ENCODE data around the gene ITSN2. TPM values are rescaled to one million over a fixed set of nuclear protein-coding genes. Genes with fewer than 3 reads are reported as not detected.
"Not testable (repeated sequence)": the region's sequence is repeated elsewhere in the genome, so short reads cannot be mapped to it uniquely, and the experiment has no call there.

Gene ITSN2
- total RNA-seq, 4 donors from 2014 or later, result 57.9 to 79.7 (median 63.4) TPM

GRCh38 chr2:24343225-24343882 lies 17.0 kb downstream of the ITSN2 start:
- ATAC-seq, result no peak
- 86 to 89% methylated on average over 1 of the region's 1 CpG for WGBS, 2 donors (ENCODE audit: low coverage in 1 of 2)
- Histone ChIP-seq H3K27me3 (no peaks in the 10 kb centered on the region), H3K4me1 (peaks cover 0 to 42% (median 4%) of the 10 kb centered on the region in 3 donors), H3K36me3 (no peaks in the 10 kb centered on the region), H3K4me3 (no peak overlapping the region), H3K9me3 (no peaks in the 10 kb centered on the region), H3K27ac (no peak overlapping the region)
- TF ChIP-seq, protein P1, sequence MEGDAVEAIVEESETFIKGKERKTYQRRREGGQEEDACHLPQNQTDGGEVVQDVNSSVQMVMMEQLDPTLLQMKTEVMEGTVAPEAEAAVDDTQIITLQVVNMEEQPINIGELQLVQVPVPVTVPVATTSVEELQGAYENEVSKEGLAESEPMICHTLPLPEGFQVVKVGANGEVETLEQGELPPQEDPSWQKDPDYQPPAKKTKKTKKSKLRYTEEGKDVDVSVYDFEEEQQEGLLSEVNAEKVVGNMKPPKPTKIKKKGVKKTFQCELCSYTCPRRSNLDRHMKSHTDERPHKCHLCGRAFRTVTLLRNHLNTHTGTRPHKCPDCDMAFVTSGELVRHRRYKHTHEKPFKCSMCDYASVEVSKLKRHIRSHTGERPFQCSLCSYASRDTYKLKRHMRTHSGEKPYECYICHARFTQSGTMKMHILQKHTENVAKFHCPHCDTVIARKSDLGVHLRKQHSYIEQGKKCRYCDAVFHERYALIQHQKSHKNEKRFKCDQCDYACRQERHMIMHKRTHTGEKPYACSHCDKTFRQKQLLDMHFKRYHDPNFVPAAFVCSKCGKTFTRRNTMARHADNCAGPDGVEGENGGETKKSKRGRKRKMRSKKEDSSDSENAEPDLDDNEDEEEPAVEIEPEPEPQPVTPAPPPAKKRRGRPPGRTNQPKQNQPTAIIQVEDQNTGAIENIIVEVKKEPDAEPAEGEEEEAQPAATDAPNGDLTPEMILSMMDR (IDR thresholded peaks at IDR 0.05), result no peak
- no peak for TF ChIP-seq POLR2A (IDR thresholded peaks at IDR 0.05)
- no peak for TF ChIP-seq POLR2AphosphoS5 (IDR thresholded peaks at IDR 0.05)
- TF ChIP-seq EP300 (IDR thresholded peaks at IDR 0.05), result no peak

GRCh38 chr2:24342110-24342910 lies 18.0 kb downstream of the ITSN2 start:
- WGBS, 2 donors (ENCODE audit: low coverage in 1 of 2), result 89 to 93% methylated on average over 7 to 9 of the region's 9 CpGs
- no peaks in the 10 kb centered on the region for H3K27me3 ChIP-seq
- ATAC-seq, result no peak

GRCh38 chr2:24339856-24340262 lies 20.5 kb downstream of the ITSN2 start:
- ATAC-seq, result no peak
- H3K4me1 ChIP-seq, result peaks cover 0 to 35% (median 4%) of the 10 kb centered on the region in 3 donors
- H3K4me3 ChIP-seq, result no peak overlapping the region
- no peaks in the 10 kb centered on the region for H3K9me3 ChIP-seq
- TF ChIP-seq EP300 (IDR thresholded peaks at IDR 0.05) (no peak), POLR2AphosphoS5 (IDR thresholded peaks at IDR 0.05) (no peak), POLR2A (IDR thresholded peaks at IDR 0.05) (no peak)
- TF ChIP-seq, protein P1 (IDR thresholded peaks at IDR 0.05), result no peak
- H3K36me3 ChIP-seq, result no peaks in the 10 kb centered on the region
- no peak overlapping the region for H3K27ac ChIP-seq
- H3K27me3 ChIP-seq, result no peaks in the 10 kb centered on the region
- WGBS, 2 donors (ENCODE audit: low coverage in 1 of 2), result 67 to 82% methylated on average over 1 to 2 of the region's 6 CpGs

More at GRCh38 chr2:24342110-24342910, 18.0 kb downstream of the ITSN2 start:
- no peak overlapping the region for H3K4me3 ChIP-seq
- H3K36me3 ChIP-seq, result no peaks in the 10 kb centered on the region
- TF ChIP-seq, protein P1 (IDR thresholded peaks at IDR 0.05), result no peak
- TF ChIP-seq POLR2A (IDR thresholded peaks at IDR 0.05) (no peak), EP300 (IDR thresholded peaks at IDR 0.05) (no peak)
- no peaks in the 10 kb centered on the region for H3K9me3 ChIP-seq
- peaks cover 0 to 42% (median 4%) of the 10 kb centered on the region in 3 donors for H3K4me1 ChIP-seq
- H3K27ac ChIP-seq, result no peak overlapping the region

DNA sequence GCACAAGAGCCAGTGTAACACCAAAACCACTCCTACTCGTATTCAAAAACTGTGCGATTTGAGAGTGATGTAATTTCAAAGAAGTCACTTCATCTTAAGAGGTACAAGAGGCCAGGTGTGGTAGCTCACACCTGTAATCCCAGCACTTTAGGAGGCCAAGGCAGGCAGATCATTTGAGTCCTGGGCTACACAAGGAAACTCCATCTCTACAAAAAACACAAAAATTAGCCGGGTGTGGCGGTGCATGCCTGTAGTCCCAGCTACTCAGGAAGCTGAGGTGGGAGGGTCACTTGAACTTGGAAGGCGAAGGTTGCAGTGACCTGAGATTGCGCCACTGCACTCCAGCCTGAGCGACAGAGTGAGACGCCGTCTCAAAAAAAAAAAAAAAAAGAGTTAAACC lies 21.2 kb downstream of the ITSN2 start:
- H3K4me1 ChIP-seq, result peaks cover 0 to 38% (median 4%) of the 10 kb centered on the region in 3 donors
- not testable (repeated sequence) for H3K9me3 ChIP-seq, ATAC-seq, H3K36me3 ChIP-seq, H3K27me3 ChIP-seq, H3K4me3 ChIP-seq, H3K27ac ChIP-seq
- WGBS, 2 donors (ENCODE audit: low coverage in 1 of 2), result 87% methylated on average over 6 of the region's 9 CpGs; no CpG with 5 or more reads in 1 of the 2 donors

- H3K9me3 ChIP-seq, result no peaks in the 10 kb centered on the region
- WGBS, 2 donors (ENCODE audit: low coverage in 1 of 2), result 75 to 78% methylated on average over 1 of the region's 1 CpG
- TF ChIP-seq, protein P1 (IDR thresholded peaks at IDR 0.05), result no peak
- TF ChIP-seq EP300 (IDR thresholded peaks at IDR 0.05) (no peak), POLR2A (IDR thresholded peaks at IDR 0.05) (no peak), POLR2AphosphoS5 (IDR thresholded peaks at IDR 0.05) (no peak)
- no peak overlapping the region for H3K4me3 ChIP-seq
- H3K27ac ChIP-seq, result no peak overlapping the region
- peaks cover 0 to 38% (median 4%) of the 10 kb centered on the region in 3 donors for H3K4me1 ChIP-seq
- no peaks in the 10 kb centered on the region for H3K27me3 ChIP-seq
- no peak for ATAC-seq
- no peaks in the 10 kb centered on the region for H3K36me3 ChIP-seq
Measured at GRCh38 chr2:24337890-24338289, 22.4 kb downstream of the ITSN2 start.
